ENCODE data around the gene BTNL8. TPM values are rescaled to one million over a fixed set of nuclear protein-coding genes. Genes with fewer than 3 reads are reported as not detected.

BTNL8 gene
- total RNA-seq, 1 donor from 2014 or later: 0.25 TPM

GRCh38 chr5:180988592-180988991 lies 89.6 kb downstream of the BTNL8 start, which contains the start of gene BTNL3:
TSS of gene BTNL3 (plus strand) at chr5:180988846. CDS start at chr5:180989029, 183 bp downstream.
- Mint-ChIP-seq H3K36me3 (ENCODE audit: low read depth) (no peaks in the 10 kb centered on the region), H3K9me3 (no peaks in the 10 kb centered on the region), H3K27me3 (ENCODE audit: low read depth) (no peaks in the 10 kb centered on the region), H3K4me1 (ENCODE audit: low read depth) (no peaks in the 10 kb centered on the region), H3K27ac (no peak within 1 kb of the TSS), H3K4me3 (ENCODE audit: low read depth) (no peak within 1 kb of the TSS)
- DNase-seq (ENCODE audit: low spot score): no peak
- intact Hi-C loops (cut with micrococcal nuclease): no loop called here

GRCh38 chr5:180990086-180990881 lies 91.3 kb downstream of the BTNL8 start:
- Mint-ChIP-seq H3K27ac (no peak overlapping the region), H3K9me3 (no peaks in the 10 kb centered on the region), H3K4me1 (ENCODE audit: low read depth) (no peaks in the 10 kb centered on the region), H3K36me3 (ENCODE audit: low read depth) (no peaks in the 10 kb centered on the region), H3K27me3 (ENCODE audit: low read depth) (no peaks in the 10 kb centered on the region), H3K4me3 (ENCODE audit: low read depth) (no peak overlapping the region)
- intact Hi-C loops (cut with micrococcal nuclease): no loop called here
- no peak for DNase-seq (ENCODE audit: low spot score)

GRCh38 chr5:180990882-180991242 lies 91.9 kb downstream of the BTNL8 start:
- intact Hi-C loops (cut with micrococcal nuclease): no loop called here
- Mint-ChIP-seq H3K4me3 (ENCODE audit: low read depth) (no peak overlapping the region), H3K4me1 (ENCODE audit: low read depth) (no peaks in the 10 kb centered on the region), H3K9me3 (no peaks in the 10 kb centered on the region), H3K27me3 (ENCODE audit: low read depth) (no peaks in the 10 kb centered on the region), H3K36me3 (ENCODE audit: low read depth) (no peaks in the 10 kb centered on the region), H3K27ac (no peak overlapping the region)
- no peak for DNase-seq (ENCODE audit: low spot score)

Other genes with a start within 250 kb of the BTNL8 start
- 1.1 and 1.7 TPM in 2 replicates for gene FLT4, start 249.6 kb upstream of the BTNL8 start, total RNA-seq
- gene OR2Y1, start 159.1 kb upstream of the BTNL8 start, total RNA-seq: not detected in 2 replicates
- 122 TPM in 2 replicates for gene MGAT1, start 96.4 kb upstream of the BTNL8 start, total RNA-seq
- 28.2 and 28.8 TPM in 2 replicates for gene ZFP62, start 37.9 kb upstream of the BTNL8 start, total RNA-seq
- not detected in 2 replicates for gene BTNL3, start 89.7 kb downstream of the BTNL8 start, total RNA-seq
- 0.09 TPM in 1 of 2 replicates, not detected in the other for gene BTNL9, start 141.1 kb downstream of the BTNL8 start, total RNA-seq
- not detected in 2 replicates for gene OR2V1, start 232.0 kb downstream of the BTNL8 start, total RNA-seq
- not detected in 2 replicates for gene OR2V2, start 248.4 kb downstream of the BTNL8 start, total RNA-seq